ENCODE data around the gene FXR2. TPM values are rescaled to one million over a fixed set of nuclear protein-coding genes. Genes with fewer than 3 reads are reported as not detected.
A peak's percentile ranks its signal among the peaks of the same experiment; 100 is the strongest.

FXR2 gene
- total RNA-seq, 3 donors from 2014 or later (not counting 1 experiment from before 2014, with no cell fraction given), result 23.7 to 40.2 (median 29.5) TPM

GRCh38 chr17:7589891-7590691 is 24.6 kb downstream of the FXR2 start, which contains the start of gene SOX15:
SOX15 (minus strand) TSS chr17:7590094; CDS start chr17:7589676, 418 bp downstream.
- ATAC-seq, result peak in 1 of 3 donors; percentile 3
- Mint-ChIP-seq H3K4me1 (peaks cover 0 to under 1% of the 10 kb centered on the region in 2 donors), H3K27me3 (ENCODE audit: low read depth in 2 of 2) (no peaks in the 10 kb centered on the region), H3K27ac (peak within 1 kb of the TSS; percentile 4 to 46), H3K4me3 (no peak within 1 kb of the TSS), H3K36me3 (peaks cover 7% of the 10 kb centered on the region), H3K9me3 (no peaks in the 10 kb centered on the region)
- intact Hi-C loops (cut with micrococcal nuclease), result loop anchor here (1.0 to 2.0 kb wide), 2 partner anchors 75 to 310 kb away; no protein-coding TSS in a partner anchor
- TF ChIP-seq, protein P1, sequence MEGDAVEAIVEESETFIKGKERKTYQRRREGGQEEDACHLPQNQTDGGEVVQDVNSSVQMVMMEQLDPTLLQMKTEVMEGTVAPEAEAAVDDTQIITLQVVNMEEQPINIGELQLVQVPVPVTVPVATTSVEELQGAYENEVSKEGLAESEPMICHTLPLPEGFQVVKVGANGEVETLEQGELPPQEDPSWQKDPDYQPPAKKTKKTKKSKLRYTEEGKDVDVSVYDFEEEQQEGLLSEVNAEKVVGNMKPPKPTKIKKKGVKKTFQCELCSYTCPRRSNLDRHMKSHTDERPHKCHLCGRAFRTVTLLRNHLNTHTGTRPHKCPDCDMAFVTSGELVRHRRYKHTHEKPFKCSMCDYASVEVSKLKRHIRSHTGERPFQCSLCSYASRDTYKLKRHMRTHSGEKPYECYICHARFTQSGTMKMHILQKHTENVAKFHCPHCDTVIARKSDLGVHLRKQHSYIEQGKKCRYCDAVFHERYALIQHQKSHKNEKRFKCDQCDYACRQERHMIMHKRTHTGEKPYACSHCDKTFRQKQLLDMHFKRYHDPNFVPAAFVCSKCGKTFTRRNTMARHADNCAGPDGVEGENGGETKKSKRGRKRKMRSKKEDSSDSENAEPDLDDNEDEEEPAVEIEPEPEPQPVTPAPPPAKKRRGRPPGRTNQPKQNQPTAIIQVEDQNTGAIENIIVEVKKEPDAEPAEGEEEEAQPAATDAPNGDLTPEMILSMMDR (IDR thresholded peaks at IDR 0.05), result no peak
- no peaks in the 10 kb centered on the region for H3K9me3 ChIP-seq (ENCODE audit: control insufficient read depth, insufficient read depth, low read length)
- H3K27ac ChIP-seq (ENCODE audit: low read length), result no peak within 1 kb of the TSS
- no peaks in the 10 kb centered on the region for H3K27me3 ChIP-seq (ENCODE audit: control insufficient read depth, insufficient read depth, low read length)
- WGBS (ENCODE audit: insufficient coverage), result 83% methylated on average over 22 of the region's 24 CpGs
- H3K4me1 ChIP-seq (ENCODE audit: control insufficient read depth, insufficient read depth, low read length), result peaks cover 8% of the 10 kb centered on the region
- DNase-seq, result peak in 1 of 2 donors; percentile 23
- H3K4me3 ChIP-seq (ENCODE audit: low read length), result no peak within 1 kb of the TSS
- peaks cover 48% of the 10 kb centered on the region for H3K36me3 ChIP-seq (ENCODE audit: control insufficient read depth, insufficient read depth, low read length)

DNA sequence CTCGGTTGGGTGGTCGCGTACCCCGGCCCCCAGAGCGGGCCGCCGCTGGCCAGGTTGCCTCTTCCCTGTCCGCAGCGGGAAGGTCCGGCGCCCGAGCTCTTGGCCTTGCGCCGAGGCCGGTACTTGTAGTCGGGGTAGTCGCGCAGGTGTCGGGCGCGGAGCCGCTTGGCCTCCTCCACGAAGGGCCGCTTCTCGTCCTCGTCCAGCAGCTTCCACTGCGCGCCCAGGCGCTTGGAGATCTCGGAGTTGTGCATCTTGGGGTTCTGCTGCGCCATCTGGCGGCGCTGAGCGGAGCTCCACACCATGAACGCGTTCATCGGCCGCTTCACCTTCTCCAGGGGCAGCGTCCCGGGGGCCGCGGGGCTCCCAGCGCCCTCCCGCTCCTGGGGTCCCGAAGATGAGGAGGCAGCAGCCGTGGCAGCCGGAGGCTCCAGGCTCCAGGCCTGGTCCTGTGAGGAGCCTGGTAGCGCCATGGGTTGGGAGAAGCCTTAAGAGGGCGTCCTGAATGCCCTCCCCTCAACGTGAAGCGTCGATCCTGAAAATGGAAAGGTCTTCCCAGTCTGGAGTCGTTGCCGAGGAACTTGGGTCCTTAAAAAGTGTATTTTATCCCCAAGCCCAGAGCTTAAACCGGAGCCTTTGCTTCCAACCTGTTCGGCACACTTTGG is 25.4 kb downstream of the FXR2 start:
- Histone ChIP-seq H3K27me3 (ENCODE audit: control insufficient read depth, insufficient read depth, low read length) (no peaks in the 10 kb centered on the region), H3K36me3 (ENCODE audit: control insufficient read depth, insufficient read depth, low read length) (peaks cover 40% of the 10 kb centered on the region), H3K4me1 (ENCODE audit: control insufficient read depth, insufficient read depth, low read length) (peaks cover 16% of the 10 kb centered on the region), H3K9me3 (ENCODE audit: control insufficient read depth, insufficient read depth, low read length) (no peaks in the 10 kb centered on the region), H3K4me3 (ENCODE audit: low read length) (no peak overlapping the region), H3K27ac (ENCODE audit: low read length) (no peak overlapping the region)
- Mint-ChIP-seq H3K4me1 (peaks cover 1 to 8% of the 10 kb centered on the region in 2 donors), H3K27ac (no peak overlapping the region), H3K27me3 (ENCODE audit: low read depth in 2 of 2) (no peaks in the 10 kb centered on the region), H3K9me3 (no peaks in the 10 kb centered on the region), H3K36me3 (peaks cover 5% of the 10 kb centered on the region), H3K4me3 (no peak overlapping the region)
- peak; percentile 67 to 86 for DNase-seq
- WGBS (ENCODE audit: insufficient coverage), result 47% methylated on average over 56 of the region's 56 CpGs
- intact Hi-C loops (cut with micrococcal nuclease), result loop anchor here (1.0 to 2.0 kb wide), 2 partner anchors 75 to 309 kb away; no protein-coding TSS in a partner anchor
- TF ChIP-seq, protein P1 (IDR thresholded peaks at IDR 0.05), result peak; percentile 68
- peak; percentile 83 to 96 (median 87) for ATAC-seq

GRCh38 chr17:7588553-7589203 is 26.0 kb downstream of the FXR2 start:
- Mint-ChIP-seq H3K9me3 (no peaks in the 10 kb centered on the region), H3K27me3 (ENCODE audit: low read depth in 2 of 2) (no peaks in the 10 kb centered on the region), H3K4me3 (no peak overlapping the region), H3K4me1 (peaks cover 8 to 15% of the 10 kb centered on the region in 2 donors), H3K27ac (no peak overlapping the region), H3K36me3 (no peaks in the 10 kb centered on the region)
- Histone ChIP-seq H3K4me3 (ENCODE audit: low read length) (no peak overlapping the region), H3K9me3 (ENCODE audit: control insufficient read depth, insufficient read depth, low read length) (no peaks in the 10 kb centered on the region), H3K36me3 (ENCODE audit: control insufficient read depth, insufficient read depth, low read length) (peaks cover 34% of the 10 kb centered on the region), H3K27ac (ENCODE audit: low read length) (no peak overlapping the region), H3K4me1 (ENCODE audit: control insufficient read depth, insufficient read depth, low read length) (peaks cover 19% of the 10 kb centered on the region), H3K27me3 (ENCODE audit: control insufficient read depth, insufficient read depth, low read length) (no peaks in the 10 kb centered on the region)
- no peak for ATAC-seq
- DNase-seq, result no peak
- TF ChIP-seq, protein P1 (IDR thresholded peaks at IDR 0.05), result no peak
- WGBS (ENCODE audit: insufficient coverage), result 94% methylated on average over 30 of the region's 30 CpGs
- intact Hi-C loops (cut with micrococcal nuclease), result loop anchor here (1.0 to 2.0 kb wide), 2 partner anchors 74 to 308 kb away; no protein-coding TSS in a partner anchor
